ENCODE measurements around the gene GCNA.
A peak's percentile ranks its signal among the peaks of the same experiment; 100 is the strongest.

The GCNA gene

DNA sequence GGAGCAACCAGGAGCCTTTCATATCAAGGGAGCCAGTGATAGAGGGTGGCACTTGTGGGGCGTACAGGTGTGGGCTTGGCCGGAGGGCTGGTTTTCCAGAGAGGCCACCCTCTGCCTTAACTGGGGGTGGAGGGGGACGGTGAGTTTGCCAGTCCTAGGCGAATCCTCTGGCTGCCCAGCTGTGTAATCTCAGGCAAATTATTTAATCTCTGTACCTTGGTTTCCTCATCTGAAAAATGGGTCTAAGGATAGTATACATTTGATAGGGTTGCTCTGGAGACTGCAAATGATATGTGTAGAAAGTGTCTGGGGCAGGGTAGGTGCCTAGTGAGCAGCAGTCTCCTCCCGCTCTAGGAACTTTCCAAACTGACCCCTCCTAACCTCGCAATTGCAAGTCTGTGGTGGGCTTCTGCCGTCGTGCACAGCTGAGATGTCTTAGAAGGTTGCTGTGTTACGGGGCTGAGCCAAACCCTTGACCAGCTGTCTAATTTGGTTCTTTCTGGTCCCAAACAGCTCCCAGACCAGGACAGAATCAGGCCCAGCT lies 43.9 kb downstream of the GCNA start:
- no peak for DNase-seq (ENCODE audit: low spot score)
- Histone ChIP-seq H3K9me3 (ENCODE audit: severe bottlenecking) (no peaks in the 10 kb centered on the region), H3K27ac (ENCODE audit: poor library complexity, severe bottlenecking) (no peak overlapping the region), H3K4me3 (ENCODE audit: severe bottlenecking) (no peak overlapping the region), H3K27me3 (ENCODE audit: insufficient read depth, poor library complexity, severe bottlenecking) (no peaks in the 10 kb centered on the region), H3K4me1 (ENCODE audit: insufficient read depth, poor library complexity, severe bottlenecking) (no peaks in the 10 kb centered on the region), H3K36me3 (ENCODE audit: low read depth) (no peaks in the 10 kb centered on the region)
- TF ChIP-seq, protein P1, sequence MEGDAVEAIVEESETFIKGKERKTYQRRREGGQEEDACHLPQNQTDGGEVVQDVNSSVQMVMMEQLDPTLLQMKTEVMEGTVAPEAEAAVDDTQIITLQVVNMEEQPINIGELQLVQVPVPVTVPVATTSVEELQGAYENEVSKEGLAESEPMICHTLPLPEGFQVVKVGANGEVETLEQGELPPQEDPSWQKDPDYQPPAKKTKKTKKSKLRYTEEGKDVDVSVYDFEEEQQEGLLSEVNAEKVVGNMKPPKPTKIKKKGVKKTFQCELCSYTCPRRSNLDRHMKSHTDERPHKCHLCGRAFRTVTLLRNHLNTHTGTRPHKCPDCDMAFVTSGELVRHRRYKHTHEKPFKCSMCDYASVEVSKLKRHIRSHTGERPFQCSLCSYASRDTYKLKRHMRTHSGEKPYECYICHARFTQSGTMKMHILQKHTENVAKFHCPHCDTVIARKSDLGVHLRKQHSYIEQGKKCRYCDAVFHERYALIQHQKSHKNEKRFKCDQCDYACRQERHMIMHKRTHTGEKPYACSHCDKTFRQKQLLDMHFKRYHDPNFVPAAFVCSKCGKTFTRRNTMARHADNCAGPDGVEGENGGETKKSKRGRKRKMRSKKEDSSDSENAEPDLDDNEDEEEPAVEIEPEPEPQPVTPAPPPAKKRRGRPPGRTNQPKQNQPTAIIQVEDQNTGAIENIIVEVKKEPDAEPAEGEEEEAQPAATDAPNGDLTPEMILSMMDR (IDR thresholded peaks at IDR 0.05; ENCODE audit: poor library complexity, severe bottlenecking), result no peak
- no peak for ATAC-seq (ENCODE audit: low read depth)

GRCh38 chrX:71622576-71623450 lies 44.6 kb downstream of the GCNA start:
- peak; percentile 84 for ATAC-seq (ENCODE audit: low read depth)
- H3K27ac ChIP-seq (ENCODE audit: poor library complexity, severe bottlenecking), result peak overlapping the region; percentile 35
- DNase-seq (ENCODE audit: low spot score), result no peak
- no peak overlapping the region for H3K4me3 ChIP-seq (ENCODE audit: severe bottlenecking)
- H3K4me1 ChIP-seq (ENCODE audit: insufficient read depth, poor library complexity, severe bottlenecking), result no peaks in the 10 kb centered on the region
- TF ChIP-seq, protein P1 (IDR thresholded peaks at IDR 0.05; ENCODE audit: poor library complexity, severe bottlenecking), result no peak
- no peaks in the 10 kb centered on the region for H3K9me3 ChIP-seq (ENCODE audit: severe bottlenecking)
- H3K27me3 ChIP-seq (ENCODE audit: insufficient read depth, poor library complexity, severe bottlenecking), result no peaks in the 10 kb centered on the region
- H3K36me3 ChIP-seq (ENCODE audit: low read depth), result no peaks in the 10 kb centered on the region

GRCh38 chrX:71623714-71624113 lies 45.5 kb downstream of the GCNA start:
- H3K36me3 ChIP-seq (ENCODE audit: low read depth), result no peaks in the 10 kb centered on the region
- TF ChIP-seq, protein P1 (IDR thresholded peaks at IDR 0.05; ENCODE audit: poor library complexity, severe bottlenecking), result no peak
- H3K4me1 ChIP-seq (ENCODE audit: insufficient read depth, poor library complexity, severe bottlenecking), result no peaks in the 10 kb centered on the region
- ATAC-seq (ENCODE audit: low read depth) (no peak), DNase-seq (ENCODE audit: low spot score) (no peak)
- H3K27me3 ChIP-seq (ENCODE audit: insufficient read depth, poor library complexity, severe bottlenecking), result no peaks in the 10 kb centered on the region
- H3K27ac ChIP-seq (ENCODE audit: poor library complexity, severe bottlenecking), result no peak overlapping the region
- H3K4me3 ChIP-seq (ENCODE audit: severe bottlenecking), result no peak overlapping the region
- H3K9me3 ChIP-seq (ENCODE audit: severe bottlenecking), result no peaks in the 10 kb centered on the region

DNA sequence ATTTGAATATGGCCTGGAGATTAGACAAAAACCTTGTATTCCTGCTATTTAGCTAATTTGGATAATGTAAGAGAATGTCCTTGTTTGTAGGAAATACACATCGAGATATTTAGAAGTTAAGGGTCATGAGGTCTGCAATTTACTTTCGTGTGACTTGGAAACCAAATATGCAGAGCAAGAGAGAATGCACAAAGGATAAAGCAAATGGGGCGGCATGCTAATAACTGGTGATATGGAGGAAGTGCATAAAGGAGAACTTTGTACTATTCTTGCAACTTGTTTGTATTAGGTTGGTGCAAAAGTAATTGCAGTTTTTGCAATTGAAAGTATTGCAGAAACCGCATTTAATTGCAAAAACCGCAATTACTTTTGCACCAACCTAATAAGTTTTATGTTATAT lies 47.2 kb downstream of the GCNA start:
- H3K27me3 ChIP-seq (ENCODE audit: insufficient read depth, poor library complexity, severe bottlenecking), result no peaks in the 10 kb centered on the region
- ATAC-seq (ENCODE audit: low read depth), result no peak
- no peaks in the 10 kb centered on the region for H3K9me3 ChIP-seq (ENCODE audit: severe bottlenecking)
- DNase-seq (ENCODE audit: low spot score), result no peak
- TF ChIP-seq, protein P1 (IDR thresholded peaks at IDR 0.05; ENCODE audit: poor library complexity, severe bottlenecking), result no peak
- no peaks in the 10 kb centered on the region for H3K36me3 ChIP-seq (ENCODE audit: low read depth)
- H3K4me1 ChIP-seq (ENCODE audit: insufficient read depth, poor library complexity, severe bottlenecking), result no peaks in the 10 kb centered on the region
- H3K27ac ChIP-seq (ENCODE audit: poor library complexity, severe bottlenecking), result no peak overlapping the region
- H3K4me3 ChIP-seq (ENCODE audit: severe bottlenecking), result no peak overlapping the region

DNA sequence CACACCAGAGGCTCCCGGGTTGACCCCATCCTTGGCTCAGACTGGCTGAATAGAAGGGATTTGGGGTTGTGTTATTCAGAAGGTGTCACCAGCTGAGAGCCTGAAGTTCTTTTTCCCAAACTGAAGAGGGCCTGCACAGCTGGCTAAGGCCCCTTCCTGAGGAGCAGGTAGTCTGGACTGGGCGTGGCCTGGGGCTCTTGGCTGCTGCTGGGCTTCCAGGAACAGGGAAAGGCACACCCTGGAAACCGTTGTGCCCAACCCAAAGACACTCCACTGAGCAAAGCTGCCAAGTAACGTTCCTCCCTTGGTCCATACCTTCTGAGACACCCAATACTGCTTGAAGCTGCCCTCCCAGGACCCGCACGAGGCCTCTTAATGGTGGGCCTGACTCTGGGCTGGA lies 48.3 kb downstream of the GCNA start:
- no peaks in the 10 kb centered on the region for H3K27me3 ChIP-seq (ENCODE audit: insufficient read depth, poor library complexity, severe bottlenecking)
- H3K4me3 ChIP-seq (ENCODE audit: severe bottlenecking), result no peak overlapping the region
- DNase-seq (ENCODE audit: low spot score) (no peak), ATAC-seq (ENCODE audit: low read depth) (no peak)
- H3K27ac ChIP-seq (ENCODE audit: poor library complexity, severe bottlenecking), result no peak overlapping the region
- no peaks in the 10 kb centered on the region for H3K36me3 ChIP-seq (ENCODE audit: low read depth)
- TF ChIP-seq, protein P1 (IDR thresholded peaks at IDR 0.05; ENCODE audit: poor library complexity, severe bottlenecking), result no peak
- H3K4me1 ChIP-seq (ENCODE audit: insufficient read depth, poor library complexity, severe bottlenecking), result no peaks in the 10 kb centered on the region
- H3K9me3 ChIP-seq (ENCODE audit: severe bottlenecking), result no peaks in the 10 kb centered on the region

All from RWPE2 (cell line).